Astrocyte (in vitro differentiated cells and primary cell): ENCODE data around the gene RBM44.

Experiments used
- CTCF ChIP-seq: IDR thresholded peaks from 2 replicates; pipeline ENCODE4 v1.5.1; 2011; ENCODE audit warnings: low read depth, mild to moderate bottlenecking, inconsistent platforms, low read length, moderate library complexity; ENCODE audit not compliant: insufficient read depth
- EZH2 ChIP-seq: IDR thresholded peaks from 2 replicates; pipeline ENCODE4 v1.6.1; 2012; ENCODE audit warnings: mild to moderate bottlenecking, low read length, inconsistent platforms; ENCODE audit not compliant: insufficient read depth

DNA sequence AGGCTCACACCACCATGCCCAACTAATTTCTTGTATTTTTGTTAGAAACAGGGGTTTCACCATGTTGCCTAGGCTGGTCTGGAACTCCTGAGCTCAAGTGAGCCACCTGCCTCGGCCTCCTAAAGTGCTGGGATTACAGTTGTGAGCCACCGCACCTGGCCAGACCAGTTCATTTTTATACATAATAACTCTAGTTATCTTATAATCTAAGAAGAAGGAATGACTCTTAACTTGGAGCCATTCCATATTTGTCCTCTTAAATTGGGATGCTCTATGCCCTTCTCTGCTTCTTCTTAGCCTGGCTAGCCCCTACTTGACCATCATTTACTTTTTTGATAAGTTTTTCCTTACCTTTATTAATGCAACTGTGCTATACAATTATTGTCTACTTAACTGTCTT is 2.9 kb downstream of the RBM44 start:
- no peak for TF ChIP-seq CTCF
- no peak for TF ChIP-seq EZH2
